GM12872 (cell line): ENCODE results near the gene VPS13C.

Experiments used
- TF ChIP-seq, protein P1 (sequence below): IDR thresholded peaks from 3 replicates; pipeline ENCODE4 v1.5.1; 2011; ENCODE audit warnings: low read depth, mild to moderate bottlenecking, low read length, moderate library complexity; ENCODE audit not compliant: insufficient read depth

Gene VPS13C

DNA sequence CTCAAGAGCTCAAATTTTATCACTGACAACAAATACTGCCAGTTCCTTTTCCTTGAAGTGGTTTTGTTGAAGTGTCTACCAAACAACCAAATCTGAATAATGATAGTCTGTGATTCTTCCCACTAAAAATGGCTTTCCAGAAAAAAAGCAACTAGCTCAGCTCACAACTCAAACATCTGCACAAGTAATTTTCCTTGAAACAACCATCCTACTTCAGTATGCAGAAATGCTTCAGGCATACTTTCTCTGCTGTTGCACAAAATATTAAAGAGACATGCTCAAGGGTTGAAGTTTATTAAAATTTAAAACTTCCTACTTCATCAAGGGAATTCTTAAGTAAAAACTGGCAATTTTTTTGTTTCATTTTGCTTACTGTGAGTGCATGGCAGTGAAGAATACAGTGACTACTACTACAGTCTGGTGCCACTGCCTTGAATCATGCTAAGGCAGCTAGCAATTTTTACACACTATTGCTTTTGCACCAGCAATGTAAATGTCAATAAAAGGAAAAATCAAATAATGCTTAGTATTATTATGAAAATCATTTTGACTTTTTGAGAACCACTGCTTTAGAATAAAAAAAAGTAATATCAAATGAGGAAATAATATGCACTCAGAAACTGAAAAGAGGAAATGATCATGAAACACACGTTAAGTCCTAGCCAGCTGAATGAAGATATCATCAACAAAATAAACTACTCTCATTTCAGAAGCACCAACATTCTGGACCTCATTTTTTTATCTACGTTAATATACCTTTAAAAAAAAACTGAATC lies 33.6 kb downstream of the VPS13C start:
- TF ChIP-seq, protein P1, sequence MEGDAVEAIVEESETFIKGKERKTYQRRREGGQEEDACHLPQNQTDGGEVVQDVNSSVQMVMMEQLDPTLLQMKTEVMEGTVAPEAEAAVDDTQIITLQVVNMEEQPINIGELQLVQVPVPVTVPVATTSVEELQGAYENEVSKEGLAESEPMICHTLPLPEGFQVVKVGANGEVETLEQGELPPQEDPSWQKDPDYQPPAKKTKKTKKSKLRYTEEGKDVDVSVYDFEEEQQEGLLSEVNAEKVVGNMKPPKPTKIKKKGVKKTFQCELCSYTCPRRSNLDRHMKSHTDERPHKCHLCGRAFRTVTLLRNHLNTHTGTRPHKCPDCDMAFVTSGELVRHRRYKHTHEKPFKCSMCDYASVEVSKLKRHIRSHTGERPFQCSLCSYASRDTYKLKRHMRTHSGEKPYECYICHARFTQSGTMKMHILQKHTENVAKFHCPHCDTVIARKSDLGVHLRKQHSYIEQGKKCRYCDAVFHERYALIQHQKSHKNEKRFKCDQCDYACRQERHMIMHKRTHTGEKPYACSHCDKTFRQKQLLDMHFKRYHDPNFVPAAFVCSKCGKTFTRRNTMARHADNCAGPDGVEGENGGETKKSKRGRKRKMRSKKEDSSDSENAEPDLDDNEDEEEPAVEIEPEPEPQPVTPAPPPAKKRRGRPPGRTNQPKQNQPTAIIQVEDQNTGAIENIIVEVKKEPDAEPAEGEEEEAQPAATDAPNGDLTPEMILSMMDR, result no peak

- TF ChIP-seq, protein P1, result peak; percentile 32; the same call in 1 of the 3 replicates
These were observed 38.2 kb downstream of the VPS13C start for GRCh38 chr15:62021991-62022600.

- TF ChIP-seq, protein P1, result no peak
These were observed 39.6 kb downstream of the VPS13C start for GRCh38 chr15:62020576-62021160.

GRCh38 chr15:61997786-61998185 lies 62.5 kb downstream of the VPS13C start:
- TF ChIP-seq, protein P1, result no peak

DNA sequence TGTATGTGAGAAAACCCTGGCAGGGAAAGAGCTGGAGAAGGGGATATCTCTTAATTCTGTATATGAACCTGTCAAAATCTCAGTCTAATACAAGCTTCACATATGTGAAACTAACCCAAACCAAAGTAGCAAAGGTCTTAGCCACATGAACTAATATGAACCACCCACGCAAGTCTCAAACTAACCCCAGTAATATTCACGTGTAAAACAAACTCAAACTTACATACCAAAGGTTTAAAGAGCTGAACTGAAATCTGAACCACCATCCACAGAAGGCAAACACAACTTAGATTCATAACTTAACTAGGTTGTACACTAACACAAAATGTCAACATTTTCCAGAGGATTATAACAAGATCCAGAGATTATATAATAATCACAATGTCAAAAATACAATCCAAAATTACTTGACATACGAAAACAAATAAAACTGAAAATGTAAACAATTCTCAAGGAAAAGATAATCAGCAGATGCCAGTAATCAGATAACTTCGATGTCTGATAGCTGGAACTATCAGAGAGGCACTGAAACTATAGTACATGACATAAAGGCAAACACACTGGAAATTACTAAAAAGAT lies 64.1 kb downstream of the VPS13C start:
- TF ChIP-seq, protein P1, result no peak

DNA sequence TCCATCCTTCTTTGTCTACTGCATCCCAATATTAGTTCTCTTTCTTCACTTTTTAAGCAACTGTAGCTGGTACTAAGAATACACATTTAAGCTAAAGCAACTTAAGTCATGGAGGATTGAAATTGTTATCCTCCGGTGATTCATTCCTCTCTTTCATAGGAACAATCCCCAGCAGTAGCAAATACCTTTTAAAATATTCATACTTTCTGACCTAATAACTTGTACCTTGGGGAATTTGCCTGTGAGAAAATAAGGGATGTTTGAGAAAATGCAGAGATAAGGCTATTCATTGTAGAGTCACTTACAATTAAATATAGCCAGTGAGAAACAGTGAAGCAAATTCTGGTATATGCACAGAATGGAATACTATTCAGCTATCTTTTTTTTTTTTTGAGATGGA lies 66.0 kb downstream of the VPS13C start:
- TF ChIP-seq, protein P1, result no peak

DNA sequence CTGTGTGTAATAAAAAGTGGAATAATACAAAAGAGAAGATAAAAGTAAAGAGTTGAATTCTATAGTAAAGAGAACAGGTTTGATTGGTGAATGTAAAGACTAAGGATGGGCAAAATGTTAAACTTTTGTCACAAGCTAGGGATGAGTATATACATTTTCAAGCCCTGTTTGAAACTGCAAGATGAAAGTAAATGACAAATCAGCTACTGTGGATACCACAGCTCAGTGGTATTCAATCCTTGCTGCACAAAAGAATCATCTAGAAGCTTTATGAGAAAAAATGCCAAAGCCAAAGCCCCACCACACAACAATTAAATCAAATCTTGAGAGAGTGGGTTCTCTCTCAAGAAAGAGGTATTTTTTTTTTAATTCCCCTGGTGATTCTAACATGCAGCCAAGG lies 67.7 kb downstream of the VPS13C start:
- TF ChIP-seq, protein P1, result no peak
